GM18526 (cell line): ENCODE results near the gene UBA3.

Experiments used
- POLR2A ChIP-seq: IDR thresholded peaks from 3 replicates; pipeline ENCODE4 v1.6.1; 2011; ENCODE audit not compliant: insufficient read length; ENCODE audit errors: extremely low read depth

The UBA3 gene

DNA sequence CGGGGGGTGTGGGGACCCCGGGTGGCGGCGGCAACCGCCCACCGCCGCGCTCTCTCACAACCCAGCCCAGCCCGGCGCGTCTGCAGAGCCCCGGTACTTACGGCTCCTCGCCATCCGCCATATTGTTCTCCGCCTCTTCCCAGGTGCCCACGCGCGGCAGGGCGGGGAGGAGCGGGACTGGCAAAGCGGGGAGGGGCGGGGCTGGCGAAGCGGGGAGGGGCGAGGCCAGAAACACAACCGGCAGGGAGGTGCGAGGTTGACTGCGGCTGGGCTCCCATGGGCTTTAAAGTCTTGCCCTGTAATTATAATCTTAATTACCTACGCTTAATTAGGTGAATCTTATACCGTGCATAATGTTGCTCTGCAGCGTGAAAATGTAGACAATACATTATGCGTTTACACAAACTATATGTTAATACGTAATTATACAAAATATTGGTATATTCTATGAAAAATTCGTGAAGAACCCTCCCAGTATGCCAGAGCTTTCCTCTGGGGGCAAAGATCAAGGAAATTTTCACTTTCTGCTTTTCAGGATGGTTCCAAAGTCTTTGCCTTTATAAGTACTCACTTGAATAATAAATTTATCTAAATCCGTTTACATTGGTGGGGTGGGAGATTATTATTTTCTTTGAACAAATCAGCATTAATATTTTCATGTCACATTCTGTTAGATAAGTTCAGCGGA is at the start of gene UBA3:
TSS of gene UBA3 (minus strand) at position 133 of the 688 bp plus-strand sequence. CDS start at position 121, 12 bp downstream.
- TF ChIP-seq POLR2A: peak; percentile 91

DNA sequence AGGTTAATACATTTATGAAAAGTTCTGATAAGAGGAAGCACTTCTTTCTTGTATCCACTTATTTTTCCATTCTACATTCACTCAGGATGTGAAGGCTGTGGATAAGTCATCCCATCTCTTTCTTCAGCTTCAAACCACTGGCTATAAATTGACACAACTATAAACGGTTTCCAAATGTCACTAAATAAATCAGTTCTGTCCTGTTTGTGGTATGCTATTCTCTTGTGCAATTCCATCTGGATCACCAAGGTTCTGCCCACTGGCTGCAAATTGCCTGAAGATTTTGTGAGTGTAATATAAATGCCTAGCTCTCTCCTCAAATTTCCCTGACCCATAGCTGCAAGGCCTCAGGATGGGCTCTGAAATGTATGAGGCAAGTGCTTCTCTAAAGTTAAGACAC is 49.4 kb upstream of the UBA3 start:
- no peak for TF ChIP-seq POLR2A

DNA sequence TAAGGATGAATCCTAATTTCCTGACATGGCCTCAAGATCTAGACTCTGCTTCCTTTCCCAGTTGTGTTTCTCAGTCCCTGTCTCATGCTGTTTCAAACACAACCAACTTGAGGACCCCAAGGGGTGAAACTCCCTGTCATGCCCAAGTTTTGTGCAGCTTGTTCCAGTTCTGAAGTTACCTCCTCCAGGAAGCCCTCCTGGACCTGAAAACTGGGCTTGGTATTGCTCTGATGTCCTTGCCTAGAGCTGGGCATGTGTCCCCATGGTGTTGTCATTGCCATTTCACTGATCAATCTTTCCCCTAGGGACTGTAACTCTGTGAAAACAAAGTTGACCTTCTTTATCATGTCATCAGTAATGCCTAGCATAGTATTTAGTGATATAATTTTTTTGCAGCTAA is 48.3 kb upstream of the UBA3 start:
- no peak for TF ChIP-seq POLR2A

DNA sequence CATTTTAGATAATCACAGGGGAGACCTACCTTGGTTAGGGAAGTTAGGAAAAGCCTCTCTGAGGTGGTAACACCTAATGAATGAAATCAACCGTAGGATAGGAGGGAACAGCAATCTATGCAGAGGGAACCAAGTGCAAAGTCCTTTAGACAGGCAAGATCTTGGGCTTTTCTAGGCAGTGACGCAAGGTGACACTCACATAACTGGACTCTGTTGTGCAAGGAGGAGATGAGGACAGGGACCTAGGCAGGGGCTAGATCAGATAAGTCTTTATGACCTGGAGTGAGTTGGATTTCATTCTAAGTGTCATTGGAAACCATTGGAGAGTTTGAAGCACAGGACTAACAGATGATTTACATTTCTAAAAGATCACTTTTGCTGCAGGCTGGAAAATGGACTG is 46.8 kb upstream of the UBA3 start:
- no peak for TF ChIP-seq POLR2A

DNA sequence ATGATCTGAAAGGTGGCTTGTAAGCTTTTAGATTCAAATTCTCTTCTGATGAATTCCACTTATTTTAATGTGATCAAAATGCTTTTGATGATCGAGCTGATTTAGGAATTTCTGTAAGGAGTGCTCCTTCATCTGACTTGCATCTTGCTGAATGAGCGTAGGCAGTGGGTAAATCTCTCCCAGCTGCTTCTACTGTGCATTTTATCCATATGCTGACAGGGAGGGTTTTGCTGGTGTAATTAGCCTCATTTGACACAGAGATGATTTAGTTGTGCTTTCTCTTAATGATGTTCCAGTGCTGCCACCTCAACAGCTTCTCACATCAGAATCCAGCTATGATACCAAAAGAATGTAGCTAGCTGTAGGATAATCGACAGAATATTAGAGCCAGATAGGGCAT is 46.1 kb upstream of the UBA3 start:
- TF ChIP-seq POLR2A: no peak

DNA sequence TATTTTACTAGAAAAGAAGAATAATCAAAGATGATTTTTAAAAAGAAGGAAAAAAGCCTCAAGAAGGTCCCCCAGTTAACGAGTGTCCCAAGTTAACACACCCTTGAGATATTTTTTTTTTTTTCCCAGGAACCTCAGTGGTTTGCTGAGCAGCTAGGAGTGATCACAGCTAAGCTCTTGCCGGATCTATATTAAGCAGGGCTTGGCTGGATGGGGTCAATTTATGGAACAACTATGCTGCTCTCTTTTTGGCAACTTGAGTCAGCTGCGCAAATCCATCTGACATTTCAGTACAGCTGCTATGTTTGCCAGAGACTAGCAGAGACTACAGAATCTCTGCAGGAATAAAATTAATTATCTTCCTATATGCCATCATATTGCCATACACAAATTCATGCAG is 42.2 kb upstream of the UBA3 start, which contains the start of gene LMOD3:
TSS of gene LMOD3 (minus strand) at position 193 of the 400 bp plus-strand sequence. CDS start 209 bp downstream, outside the sequence.
- no peak for TF ChIP-seq POLR2A

DNA sequence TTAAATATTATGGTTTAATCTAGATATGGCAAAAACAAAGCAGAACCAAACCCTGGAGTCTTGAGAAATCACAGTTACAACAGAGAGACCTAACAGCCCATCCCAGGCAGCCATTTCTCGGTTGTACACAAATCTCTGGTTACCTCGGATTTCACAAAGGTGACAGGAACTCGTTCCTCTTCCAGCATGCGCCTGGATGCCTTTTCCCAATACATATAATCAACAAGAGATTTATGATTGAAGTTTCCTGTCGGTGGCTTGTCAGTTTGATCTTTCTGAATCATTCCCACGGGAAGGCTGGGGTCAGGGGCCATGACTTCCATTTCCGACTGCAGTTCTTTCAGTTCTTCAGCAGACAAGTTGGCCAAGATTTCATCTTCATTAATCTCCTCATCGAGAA is 41.8 kb upstream of the UBA3 start:
- TF ChIP-seq POLR2A: no peak

GRCh38 chr3:69121513-69121912 is 41.3 kb upstream of the UBA3 start:
- TF ChIP-seq POLR2A: no peak

DNA sequence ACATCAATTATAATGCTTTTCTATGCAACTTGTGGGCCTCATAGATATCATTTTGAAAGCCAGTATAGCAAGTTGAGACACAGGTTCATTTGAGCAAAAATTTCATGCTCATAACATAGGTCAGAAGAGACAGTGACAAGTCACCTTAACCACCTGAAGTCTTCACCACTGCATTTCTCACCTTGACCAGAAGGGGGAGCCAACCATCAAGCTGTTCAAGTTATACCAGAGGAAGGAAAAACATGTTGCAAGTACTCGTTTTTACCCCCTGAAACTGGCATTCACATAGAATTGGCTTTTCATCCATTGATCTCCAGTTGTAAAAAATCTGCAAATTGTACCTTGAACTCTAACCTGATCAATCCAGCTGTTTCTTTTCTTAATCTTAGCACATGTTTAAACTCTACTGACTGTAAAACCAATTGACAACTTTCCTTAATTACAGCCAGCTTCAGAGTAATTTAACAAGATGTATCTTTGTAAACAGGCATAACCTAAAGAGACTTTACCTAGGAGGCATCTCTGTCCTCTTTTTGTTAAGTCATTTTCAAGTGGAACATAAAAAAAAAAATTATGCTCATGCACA is 40.8 kb upstream of the UBA3 start:
- TF ChIP-seq POLR2A: no peak

DNA sequence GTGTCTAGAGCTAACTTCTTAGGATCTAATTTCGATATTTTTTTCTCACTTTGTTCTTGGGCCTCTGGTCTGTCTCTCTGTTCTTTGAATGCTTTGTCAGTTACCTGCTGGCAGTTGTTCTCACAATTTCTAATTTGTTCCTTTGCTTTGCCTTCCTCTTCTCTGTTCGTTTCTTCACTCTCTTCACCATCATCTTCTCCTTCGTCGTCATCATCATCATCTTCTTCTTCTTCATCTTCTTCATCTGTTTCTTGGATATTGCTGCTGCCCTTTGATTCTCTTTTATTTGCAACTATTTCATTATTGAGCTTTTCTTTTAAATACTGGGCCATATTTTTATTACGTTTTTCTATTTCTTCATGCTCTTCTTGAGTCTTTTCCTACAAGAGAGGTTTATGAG is 39.5 kb upstream of the UBA3 start:
- TF ChIP-seq POLR2A: no peak

DNA sequence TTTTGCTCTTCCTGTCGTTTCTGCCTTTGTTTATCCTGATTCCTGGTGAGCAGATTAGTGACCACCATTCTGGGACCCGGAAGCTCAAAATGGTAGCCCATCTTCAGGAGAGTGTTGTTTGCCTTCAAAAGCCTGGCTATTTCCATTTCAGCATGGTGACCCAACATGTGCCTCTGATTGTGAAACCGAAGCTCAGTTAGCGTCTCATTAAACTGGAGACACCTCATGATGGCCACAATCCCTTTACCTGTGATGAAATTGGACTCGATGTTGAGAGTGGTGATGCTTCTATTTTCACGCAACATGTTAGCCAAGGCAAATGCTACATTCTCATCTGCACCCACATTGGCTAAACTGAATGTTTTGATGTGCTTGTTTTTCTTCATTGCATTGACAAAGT is 39.0 kb upstream of the UBA3 start:
- no peak for TF ChIP-seq POLR2A

DNA sequence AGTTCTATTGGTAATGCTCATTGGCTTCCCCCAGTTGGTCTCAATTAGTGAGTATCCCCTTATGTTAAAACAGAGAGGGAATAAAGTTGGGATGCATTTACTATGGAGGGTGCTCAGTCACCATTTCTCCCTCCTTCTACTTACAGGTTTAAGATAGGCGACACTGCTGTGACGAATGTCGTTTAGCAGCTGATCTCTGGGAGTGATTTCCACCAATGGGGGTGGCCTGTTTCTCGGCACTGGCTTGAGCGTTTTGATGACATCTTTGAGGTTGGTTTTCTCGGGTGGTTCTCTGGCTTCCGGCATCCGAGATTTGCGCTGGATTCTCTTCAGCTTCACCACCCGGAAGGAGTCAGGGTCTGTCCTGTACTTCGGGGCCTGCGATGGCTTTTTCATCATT is 38.4 kb upstream of the UBA3 start:
- TF ChIP-seq POLR2A: no peak

DNA sequence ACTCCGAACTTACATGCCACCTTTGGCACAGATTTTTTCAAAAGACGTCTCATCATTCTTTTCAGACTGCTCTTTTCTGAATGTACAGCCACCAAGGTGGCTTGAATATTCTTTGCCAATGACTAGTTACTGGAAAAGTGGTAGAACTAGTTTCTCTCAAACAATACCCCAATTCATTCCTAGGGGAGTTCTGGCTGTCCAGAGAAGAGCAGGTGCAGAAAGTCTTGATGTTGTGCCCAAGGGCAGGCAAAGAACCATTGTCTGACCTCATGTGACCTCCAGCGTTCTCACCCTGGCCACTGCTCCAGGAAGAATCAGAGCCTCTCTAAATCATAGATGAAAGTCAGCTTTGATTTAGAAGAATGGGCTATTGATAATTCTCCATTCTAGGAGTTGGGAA is 36.7 kb upstream of the UBA3 start:
- TF ChIP-seq POLR2A: no peak

GRCh38 chr3:69116162-69116561 is 36.0 kb upstream of the UBA3 start:
- TF ChIP-seq POLR2A: no peak

DNA sequence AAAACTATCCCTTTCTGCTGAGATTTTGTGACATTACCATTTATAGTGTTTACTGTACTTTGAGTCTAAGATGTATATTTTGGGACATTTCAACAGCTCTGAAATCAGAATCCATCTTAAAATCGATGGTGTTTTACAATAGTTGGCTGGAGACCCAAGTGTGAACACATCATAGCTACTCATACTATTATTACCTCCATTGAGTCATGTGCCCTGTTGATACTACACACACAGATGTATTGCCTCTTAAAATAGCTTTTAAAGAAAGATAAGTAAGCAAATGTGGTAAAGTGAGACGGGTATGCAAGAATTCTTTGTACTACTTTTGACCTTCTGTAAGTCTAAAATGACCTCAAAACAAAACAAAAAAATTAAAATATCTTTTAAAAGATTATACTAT is 35.6 kb upstream of the UBA3 start:
- no peak for TF ChIP-seq POLR2A

GRCh38 chr3:69113536-69113935 is 33.4 kb upstream of the UBA3 start:
- no peak for TF ChIP-seq POLR2A

GRCh38 chr3:69110941-69111546 is 30.9 kb upstream of the UBA3 start:
- TF ChIP-seq POLR2A: no peak

DNA sequence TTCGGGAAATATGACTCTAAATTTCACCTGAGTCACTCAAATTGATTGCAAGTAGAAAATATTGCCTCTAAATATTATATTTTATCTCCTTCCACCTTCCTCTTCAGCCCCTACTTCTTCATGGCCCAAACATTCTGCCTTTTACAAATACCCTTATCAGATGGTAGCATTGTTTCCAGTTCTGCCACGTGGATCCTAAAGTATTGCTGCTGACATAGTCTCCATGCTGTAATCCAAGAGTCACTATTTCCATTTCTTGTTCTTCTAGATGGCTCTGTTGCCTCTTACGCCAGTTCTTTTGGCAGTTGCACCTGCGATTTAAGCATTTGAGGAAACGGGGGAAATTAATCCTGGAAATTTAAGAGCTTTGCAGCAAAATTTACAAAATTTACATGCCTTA is 28.6 kb upstream of the UBA3 start:
- no peak for TF ChIP-seq POLR2A
